PC-9 (cell line): ENCODE results near the gene PIP5K1B.

ENCODE experiments used
- EZH2 ChIP-seq: fragments of 200-600 bp; sonication (generic); IDR thresholded peaks from 2 replicates; pipeline ENCODE4 v1.8.0; 2017; ENCODE audit warnings: antibody characterized with exemption, low read depth
- TF ChIP-seq, protein P1 (sequence below): fragments of 200-600 bp; sonication (generic); conservative IDR thresholded peaks from 2 replicates; pipeline ENCODE4 v1.6.1; 2017; ENCODE audit warnings: mixed run types, antibody characterized with exemption, mild to moderate bottlenecking, moderate library complexity

GRCh38 chr9:68731857-68732256 is 26.8 kb downstream of the PIP5K1B start:
- TF ChIP-seq, protein P1, sequence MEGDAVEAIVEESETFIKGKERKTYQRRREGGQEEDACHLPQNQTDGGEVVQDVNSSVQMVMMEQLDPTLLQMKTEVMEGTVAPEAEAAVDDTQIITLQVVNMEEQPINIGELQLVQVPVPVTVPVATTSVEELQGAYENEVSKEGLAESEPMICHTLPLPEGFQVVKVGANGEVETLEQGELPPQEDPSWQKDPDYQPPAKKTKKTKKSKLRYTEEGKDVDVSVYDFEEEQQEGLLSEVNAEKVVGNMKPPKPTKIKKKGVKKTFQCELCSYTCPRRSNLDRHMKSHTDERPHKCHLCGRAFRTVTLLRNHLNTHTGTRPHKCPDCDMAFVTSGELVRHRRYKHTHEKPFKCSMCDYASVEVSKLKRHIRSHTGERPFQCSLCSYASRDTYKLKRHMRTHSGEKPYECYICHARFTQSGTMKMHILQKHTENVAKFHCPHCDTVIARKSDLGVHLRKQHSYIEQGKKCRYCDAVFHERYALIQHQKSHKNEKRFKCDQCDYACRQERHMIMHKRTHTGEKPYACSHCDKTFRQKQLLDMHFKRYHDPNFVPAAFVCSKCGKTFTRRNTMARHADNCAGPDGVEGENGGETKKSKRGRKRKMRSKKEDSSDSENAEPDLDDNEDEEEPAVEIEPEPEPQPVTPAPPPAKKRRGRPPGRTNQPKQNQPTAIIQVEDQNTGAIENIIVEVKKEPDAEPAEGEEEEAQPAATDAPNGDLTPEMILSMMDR: no peak
- TF ChIP-seq EZH2: no peak
